Measurements from ENCODE around the gene PCSK5.

The PCSK5 gene

DNA sequence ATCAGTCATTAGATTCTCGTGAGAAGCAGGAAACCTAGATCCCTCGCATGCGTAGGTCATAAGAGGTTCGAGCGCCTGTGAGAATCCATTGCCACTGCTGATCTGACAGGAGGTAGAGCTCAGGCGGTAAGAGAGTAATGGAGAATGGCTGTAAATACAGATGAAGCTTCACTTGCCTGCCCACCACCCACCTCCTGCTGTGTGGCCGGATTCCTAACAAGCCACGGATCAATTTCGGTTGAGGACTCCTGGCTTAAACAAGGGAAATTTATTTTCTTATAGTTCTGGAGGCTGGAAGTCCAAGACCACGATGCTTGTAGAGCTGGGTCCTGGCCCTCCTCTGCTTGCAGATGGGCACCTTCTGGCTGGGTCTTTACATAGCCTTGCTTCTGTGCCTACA, 200.4 kb downstream of the PCSK5 start:
- no peak for DNase-seq

DNA sequence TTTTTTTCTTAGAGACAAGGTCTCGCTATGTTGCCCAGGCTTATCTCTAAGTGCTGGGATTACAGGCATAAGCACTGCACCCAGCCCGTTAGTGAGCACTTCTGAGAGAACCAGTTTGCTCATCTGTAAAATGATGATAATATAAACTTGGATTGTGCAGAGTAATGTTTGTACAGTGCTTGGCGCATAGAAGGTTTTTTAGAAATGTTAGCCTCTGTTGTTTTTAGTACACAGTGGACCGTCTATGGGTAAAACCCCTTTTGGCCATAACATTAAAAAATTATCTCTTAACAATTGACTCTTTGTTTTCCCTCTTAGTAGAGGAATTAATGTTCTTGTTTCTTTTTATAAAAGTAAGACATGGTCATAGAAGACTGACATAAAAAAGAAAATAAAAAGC, 202.1 kb downstream of the PCSK5 start:
- no peak for DNase-seq

DNA sequence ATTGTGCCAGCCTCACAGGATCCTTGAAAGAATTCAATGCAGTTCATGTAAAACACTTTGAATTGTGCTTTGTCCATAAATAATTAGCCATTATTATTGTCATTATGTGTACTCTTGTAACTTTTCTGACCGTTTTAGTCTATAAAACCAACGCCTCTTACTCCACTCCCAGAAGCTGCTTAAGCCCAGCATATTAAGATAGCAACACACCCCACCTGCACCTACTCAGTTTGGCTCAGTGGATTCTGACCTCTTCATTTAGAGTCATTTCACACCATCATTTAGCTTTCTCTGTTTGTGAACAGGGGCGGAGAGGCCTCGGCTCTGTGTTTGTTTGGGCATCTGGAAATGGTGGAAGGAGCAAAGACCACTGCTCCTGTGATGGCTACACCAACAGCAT, 205.1 kb downstream of the PCSK5 start:
- DNase-seq, result no peak

DNA sequence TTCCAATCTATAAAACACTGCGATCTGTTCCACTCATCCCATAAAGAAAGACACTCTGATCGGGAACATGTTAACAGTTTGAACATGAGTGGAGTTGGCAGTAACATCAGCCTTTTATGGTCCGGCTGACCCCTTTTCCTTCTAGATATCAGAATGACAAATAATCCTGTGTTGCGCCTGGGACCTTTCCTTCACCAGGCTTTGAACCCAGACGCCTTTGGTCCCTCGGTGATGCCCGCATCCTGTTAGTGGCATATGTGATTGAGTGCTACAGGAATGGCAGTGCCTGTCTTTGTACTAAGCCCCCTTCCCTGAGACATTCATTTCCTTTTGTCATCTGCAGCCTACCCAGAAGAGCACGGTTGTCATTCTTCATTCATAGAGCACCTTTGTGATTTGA, 209.0 kb downstream of the PCSK5 start:
- DNase-seq, result no peak

DNA sequence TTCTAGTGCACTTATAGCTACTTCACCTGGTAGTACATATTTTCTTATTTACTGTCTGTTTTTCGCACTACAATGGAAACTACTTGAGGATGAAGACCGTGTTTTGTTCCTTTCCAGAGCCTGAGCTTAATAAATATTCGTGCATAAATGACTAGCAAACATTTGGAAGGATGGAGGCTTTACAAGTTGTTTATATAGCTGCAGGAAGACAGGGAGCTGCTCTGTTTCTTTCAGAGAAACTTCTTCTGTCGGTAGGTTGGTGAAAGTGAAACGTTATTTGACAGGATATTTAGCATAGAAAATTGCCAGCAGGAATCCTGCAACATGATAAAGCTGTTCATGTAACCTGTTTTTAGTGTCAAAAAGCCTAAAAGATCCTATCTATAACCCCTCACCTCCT, 210.6 kb downstream of the PCSK5 start:
- DNase-seq, result no peak

DNA sequence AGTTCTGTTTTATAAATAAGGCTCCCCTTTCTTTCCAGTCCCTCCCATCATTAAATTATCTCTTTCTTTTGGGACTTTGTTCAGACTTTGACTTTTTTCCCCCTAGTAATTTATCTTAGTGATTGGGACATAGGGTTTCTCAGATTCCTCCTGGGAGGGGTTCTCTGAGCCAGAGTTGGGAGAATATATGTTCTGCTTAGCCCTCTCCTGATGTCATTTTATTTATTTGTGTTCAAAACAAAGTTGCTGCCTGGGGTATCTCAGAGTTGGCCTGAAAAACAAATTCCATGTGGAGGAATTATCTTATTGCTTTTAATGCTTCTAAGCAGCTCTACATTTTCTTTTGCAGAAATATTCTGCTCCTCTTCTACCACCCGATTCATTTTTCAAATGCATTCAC, 211.0 kb downstream of the PCSK5 start:
- no peak for DNase-seq

DNA sequence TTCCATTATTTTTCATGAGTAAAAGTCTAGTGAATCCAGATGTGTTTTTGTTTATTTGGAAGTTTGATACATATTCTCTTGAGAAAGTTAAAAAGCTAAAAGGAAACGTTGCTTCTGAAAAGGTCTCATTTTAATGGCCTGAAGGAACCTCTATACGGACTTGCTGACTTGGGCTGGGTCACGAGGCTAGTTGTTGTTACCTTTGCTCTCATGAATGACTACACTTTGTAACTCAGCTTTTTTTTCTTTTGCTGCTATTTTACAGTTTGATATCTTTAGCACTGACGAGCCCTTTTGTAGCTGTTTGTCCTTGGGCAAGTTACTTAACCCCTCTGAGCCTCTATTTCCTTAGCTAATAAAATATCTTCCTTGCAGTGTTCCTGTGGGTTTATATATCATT, 211.5 kb downstream of the PCSK5 start:
- no peak for DNase-seq

DNA sequence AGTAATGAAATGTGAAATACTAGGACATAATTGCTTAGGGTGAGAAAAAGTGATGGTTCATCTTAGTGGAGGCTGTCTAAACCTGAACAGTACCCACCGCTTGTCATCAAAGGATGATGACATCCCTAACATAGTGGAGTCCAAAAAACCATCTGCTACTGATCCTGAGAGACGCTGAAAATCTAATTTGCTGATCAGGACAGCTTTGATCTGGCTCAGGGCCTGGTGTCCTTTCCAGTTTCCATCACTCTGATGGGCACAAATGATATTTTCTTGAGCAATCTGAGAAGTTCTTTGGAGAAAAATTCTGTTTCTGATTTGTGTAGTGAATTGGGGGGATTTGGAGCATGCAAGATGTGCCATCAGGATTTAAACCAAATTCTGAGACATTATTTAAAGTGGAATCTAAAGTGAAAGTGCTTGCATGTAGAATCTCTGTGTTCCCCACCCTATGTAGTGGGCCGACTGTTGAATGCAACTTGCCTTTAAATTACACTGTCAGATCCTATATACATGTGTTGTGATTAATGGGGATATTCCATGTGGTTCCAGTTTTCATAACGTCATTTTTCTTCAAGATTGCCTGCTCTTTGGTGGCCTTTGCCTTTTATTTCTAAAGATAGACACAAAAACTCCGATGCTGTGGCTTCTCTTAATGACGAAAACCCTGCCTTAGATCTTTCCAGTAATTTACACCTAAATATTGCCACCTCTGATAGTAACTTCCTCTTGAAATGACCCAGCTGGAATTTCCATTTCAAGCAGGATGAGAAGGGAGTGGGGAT, 213.2 kb downstream of the PCSK5 start:
- DNase-seq, result no peak

DNA sequence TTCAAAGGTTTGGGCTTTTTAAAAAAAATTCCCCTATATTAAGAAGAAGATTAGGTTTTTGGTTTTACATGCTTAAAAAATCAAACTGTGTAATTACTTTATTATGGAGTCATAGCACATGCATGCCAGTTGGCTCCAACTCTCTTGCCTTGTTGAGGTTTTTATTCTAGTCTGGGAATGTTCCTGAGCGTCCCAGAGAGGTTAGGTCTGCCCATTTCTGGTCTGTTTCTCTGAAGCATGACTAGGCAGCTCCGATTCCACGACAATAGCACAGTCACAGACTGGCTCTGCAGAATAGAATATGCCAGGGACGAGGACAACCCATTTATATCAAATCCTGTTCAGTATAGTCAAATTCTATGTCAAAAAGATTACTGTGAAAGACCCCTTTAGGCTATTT, 217.0 kb downstream of the PCSK5 start:
- no peak for DNase-seq

DNA sequence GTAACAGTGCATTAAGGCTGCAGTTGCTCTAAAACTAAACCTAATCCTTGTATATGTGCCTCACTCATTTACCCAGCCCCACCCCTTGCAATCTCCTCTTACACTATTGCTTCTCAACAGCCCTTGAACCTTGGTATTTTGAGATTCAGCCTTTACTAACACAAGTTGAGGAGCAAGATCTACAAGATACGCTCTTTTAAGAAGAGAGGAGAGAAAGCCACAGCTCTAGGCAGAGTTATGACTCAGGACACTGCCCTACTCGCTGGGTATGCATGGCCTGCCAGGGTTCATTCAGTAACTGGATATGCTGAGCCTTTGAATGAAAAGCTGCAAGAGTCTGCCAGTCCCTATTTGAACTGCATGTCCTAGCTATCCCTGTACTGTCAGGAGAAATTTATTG, 219.5 kb downstream of the PCSK5 start:
- no peak for DNase-seq

DNA sequence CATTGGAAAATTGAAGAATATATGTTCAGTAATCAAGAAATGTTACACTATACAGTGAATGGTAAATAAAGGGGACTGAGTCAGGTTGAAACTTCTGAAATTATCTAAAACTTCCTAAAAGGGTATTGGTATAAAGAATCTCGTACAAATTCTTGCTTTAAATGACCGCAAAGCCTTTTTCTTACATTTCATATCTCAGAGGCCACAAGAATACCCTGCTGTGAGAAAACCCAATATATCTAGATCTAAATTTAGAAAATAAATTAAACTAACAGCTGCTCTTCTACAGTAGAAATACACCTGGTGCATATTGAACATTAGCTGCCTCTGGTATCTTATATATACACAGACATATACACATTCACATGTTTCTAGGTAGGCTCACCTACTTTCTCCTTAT, 221.7 kb downstream of the PCSK5 start:
- no peak for DNase-seq

DNA sequence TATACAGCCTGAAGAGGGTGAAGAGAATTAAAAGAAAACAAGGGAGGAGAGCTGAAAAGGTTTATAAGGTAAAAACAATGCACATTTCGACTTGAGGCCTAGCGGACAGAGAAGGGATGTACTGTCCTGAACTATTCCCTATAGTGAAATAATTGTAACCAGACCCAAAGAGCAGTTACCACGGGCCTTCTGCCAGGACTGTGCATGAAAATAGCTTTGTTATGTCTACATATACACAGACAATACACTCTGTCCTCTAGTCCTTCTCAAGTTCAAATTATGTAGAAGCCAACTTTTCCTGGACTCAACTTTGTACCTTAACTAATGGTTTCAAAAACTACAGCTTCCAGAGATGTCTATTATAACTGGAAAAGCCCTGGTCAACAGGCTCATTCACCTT, 223.7 kb downstream of the PCSK5 start:
- DNase-seq, result no peak

DNA sequence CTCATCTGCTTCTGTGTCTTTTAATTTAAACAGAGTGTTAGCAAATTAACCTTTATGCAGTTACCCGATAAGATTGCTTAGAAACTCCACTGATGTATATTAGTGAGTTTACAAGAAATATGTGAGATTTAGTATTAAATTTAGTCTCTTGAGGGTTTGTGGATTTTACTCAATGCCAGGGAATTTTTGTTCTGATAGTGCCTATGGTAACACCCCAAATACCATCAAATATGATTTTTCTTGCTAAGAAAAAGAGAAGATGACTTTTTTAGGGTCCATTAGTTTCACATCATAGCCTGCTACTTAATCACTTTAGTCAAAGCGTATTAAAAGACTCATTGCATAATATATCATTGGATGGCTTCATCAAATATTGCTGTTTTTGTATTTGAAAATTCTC, 224.9 kb downstream of the PCSK5 start:
- no peak for DNase-seq

DNA sequence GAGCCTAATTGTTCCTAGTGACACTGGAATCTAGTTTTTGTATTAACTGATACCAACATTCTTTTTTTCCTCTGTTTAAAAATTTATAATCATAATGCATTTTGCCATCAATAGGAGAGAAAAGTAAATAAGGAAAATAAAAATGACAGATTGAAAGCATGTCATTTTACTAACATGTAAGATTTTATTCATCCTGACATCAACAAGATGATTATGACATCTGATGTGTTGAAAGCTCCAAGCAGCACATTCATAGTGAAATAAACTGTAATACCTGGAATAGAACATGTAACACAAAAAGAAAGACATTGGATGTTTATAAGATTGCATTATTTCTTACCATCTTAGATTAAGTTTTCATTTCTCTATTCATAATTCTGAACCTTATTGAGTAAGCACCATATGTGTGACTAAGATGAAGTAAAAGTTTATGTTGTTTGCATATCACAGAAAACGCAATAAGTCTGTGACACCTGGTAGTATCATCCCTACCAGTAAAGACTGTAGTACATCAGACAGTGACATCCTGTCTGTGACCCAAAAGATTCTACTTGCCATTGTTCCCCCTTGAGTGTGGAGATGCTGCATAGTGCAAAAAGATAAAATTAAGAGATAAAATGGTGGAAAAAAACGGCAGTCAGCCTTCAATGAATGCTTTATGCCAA, 225.6 kb downstream of the PCSK5 start:
- no peak for DNase-seq

DNA sequence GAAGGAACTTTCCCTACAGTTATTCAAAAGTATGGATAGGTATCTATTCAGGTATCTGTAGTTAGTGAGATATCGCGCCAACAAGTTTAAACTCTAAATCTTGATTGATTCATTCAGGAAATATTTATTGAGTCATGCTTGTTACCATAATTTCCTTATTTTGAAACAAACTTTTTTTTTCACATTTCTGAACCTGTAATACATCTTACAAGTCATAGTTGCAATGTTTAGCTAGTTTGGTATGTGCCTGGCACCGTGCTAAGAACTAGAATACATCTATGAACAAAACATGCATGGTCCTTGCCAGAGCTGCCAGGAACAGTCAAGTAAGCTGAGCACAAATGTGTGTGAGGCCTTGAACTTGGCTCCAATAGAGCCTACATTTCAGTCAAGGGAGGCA, 226.4 kb downstream of the PCSK5 start:
- DNase-seq, result no peak

DNA sequence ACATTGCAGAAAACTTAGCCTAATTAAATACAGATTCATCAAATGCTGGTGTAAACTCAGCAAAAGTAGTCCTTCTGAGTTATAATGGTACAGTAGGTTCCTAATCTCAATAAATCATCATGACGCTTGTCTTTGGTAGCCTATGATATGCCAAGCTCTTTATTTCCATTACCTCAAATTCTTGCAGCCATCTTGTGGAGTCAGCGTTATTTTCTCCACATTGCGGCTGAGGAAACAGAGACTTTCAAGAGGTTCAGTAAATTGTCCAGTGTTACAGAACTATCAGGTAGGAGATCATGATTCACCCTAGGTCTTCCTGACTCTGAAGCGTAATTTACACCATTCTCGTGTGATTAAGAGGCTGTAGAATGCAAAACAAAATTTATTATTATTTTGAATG, 237.2 kb downstream of the PCSK5 start:
- no peak for DNase-seq

DNA sequence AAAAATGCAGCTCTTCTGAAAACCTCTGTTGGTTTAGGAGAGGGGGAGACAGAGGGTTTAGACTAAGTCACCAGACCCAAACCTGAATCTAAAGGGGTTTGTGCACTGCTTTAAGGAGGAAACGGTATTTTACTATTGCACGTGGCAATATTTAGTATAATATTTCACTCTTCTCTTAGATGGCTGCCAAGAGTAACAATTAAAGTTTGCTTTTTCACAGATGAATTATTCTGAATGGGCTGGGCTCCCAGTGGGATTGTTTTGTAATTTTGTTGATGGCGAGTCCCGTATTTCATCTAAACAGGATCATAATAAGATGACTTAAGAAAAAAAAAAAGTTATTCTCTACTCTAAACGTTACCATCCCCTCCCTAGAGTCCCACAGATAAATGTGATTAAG, 245.4 kb downstream of the PCSK5 start:
- no peak for DNase-seq

DNA sequence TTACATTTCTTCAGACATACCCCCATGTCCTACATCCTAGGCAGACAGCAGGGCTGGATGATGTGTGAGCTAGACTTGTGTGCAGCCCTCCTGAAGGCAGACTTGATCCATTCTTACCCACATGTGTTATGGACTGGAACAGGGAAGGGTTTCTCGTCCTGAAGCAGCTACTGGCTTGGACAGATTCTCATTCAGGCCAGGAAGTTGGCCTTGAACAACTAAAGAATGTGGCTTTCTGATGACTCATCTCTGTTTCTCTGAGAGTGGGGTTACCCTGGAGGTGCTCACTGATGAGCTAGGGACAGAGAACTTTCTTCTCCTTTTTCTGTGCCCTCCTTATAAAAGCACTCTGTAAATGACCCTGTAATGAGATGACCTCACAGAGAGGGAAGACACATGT, 246.5 kb downstream of the PCSK5 start:
- DNase-seq, result no peak

DNA sequence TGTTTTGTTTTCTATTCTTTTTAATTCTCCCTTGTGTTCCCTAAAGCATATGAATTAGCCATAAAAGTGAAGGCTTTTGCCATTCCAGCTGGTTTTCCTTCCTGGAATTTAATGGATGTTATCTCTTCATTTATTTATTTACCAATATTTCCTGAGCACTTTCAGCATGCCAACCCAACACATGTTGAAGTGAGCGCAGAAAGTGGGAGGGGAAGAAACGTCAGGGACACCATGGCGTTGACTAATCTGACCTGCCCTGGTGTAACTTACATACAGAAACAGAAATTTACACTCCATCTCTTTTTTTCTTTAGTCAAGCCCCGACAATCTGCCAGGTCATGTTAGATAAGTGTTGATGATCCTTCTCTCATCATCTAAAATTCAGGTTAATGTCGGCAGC, 247.5 kb downstream of the PCSK5 start:
- DNase-seq, result no peak

DNA sequence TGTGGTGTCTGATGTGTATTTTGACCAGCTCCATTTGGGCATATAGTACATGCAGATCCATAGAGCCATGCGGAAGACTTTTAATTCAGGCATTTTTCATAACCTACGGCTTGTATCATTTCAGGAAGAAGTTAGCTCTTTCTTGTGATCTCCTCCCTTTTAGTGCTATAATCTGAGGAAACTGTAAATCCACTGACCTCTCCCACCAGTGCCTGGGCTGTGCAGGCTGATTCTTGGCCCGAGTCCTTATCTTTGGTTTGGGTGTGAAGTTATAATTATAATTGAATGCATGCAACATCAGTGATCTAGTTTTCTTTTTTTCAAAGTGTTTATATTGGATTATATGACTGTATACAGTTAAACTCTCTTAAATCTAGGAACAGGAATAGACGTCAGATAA, 247.9 kb downstream of the PCSK5 start:
- no peak for DNase-seq

DNA sequence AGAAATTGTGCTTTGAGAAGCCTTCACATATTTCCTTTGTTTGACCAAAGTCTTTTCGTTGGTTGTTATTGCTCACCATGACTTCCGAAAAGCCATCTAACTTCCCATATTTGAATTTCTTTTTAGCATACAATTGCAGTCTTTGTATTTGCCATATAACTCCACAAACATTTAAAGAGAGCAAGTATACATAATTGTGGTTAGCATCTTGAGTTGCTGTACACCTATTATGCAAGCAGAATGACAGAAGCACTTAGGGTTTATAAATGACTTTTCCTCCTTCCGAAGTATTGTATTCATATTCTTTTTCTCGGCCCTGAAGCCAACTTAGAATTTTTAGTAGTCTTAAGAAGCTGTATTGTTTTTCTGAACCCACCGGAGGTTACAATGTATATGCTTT, 253.4 kb downstream of the PCSK5 start:
- no peak for DNase-seq

DNA sequence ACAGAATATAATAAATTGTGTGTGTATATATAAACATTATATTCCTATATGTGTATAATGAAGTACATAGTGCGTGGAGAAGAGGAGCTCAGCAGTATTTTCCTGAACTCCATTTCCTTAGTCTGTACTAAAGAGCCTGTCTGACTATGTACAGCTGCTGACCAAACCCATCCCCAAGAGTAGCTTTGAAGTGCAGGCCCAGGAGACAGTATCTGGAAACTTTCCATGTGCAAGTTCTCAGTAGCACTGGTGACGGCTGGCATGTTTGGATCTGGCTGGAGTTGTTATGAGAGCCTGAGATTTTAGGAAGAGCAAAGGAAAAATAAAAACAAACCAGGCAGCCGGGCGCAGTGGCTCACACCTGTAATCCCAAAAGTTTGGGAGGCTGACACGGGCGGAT, 259.5 kb downstream of the PCSK5 start:
- DNase-seq, result no peak

DNA sequence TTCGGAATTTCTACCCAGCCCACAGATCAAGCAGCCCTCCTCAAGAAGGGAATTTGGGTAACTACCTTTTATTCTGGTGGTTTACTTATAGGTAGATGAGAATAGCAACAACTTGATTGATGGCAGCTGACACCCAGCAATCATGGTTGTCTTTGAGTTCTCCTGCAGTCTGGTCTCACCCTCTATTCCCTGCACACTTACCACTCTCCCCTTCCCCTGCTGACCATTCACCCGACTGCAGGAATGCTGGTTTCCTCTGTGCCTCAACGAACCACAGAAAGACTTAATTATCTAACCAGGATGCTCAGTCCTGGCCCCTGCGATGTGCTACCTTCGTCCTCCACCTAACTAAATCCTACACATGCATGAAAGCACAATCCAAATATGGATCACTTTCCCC, 260.8 kb downstream of the PCSK5 start:
- no peak for DNase-seq

DNA sequence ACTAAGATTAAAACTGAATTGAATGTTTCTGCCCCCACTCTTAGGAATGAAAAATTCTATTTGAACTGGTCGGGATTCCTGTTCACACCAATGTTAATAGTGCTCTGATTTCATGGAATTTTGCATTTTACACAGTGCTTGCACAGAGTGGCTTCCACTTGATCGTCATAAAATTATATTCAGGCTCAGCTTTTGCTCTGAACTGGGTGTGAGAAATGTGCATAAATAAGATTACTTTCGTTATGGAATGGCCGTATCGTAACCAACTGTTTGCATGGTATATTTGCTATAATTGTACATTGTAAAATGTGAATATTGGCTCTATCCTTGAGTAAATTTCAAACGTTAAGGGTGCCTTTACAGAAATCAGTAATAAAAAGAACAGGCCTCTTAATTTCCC, 262.9 kb downstream of the PCSK5 start:
- DNase-seq, result no peak

Data from effector CD4-positive, alpha-beta T cell (primary cell).